IgD-negative memory B cell (primary cell): ENCODE results near the gene PLK5. TPM values are rescaled to one million over a fixed set of nuclear protein-coding genes. Genes with fewer than 3 reads are reported as not detected.
"Not testable (repeated sequence)": the region's sequence is repeated elsewhere in the genome, so short reads cannot be mapped to it uniquely, and the experiment has no call there.

Experiments
- H3K27ac Mint-ChIP-seq, 3 donors: one replicate each; pipeline ENCODE4 v1.8.0; 2020 to 2022; ENCODE audit warnings: mild to moderate bottlenecking in 3 of 3, mixed read lengths in 3 of 3, moderate library complexity in 1 of 3
- H3K27me3 Mint-ChIP-seq: one replicate; pipeline ENCODE4 v1.8.0; 2021; ENCODE audit warnings: mixed read lengths
- H3K36me3 Mint-ChIP-seq: one replicate; pipeline ENCODE4 v1.8.0; 2020; ENCODE audit warnings: mild to moderate bottlenecking, mixed read lengths
- H3K4me1 Mint-ChIP-seq, 3 donors: one replicate each; pipeline ENCODE4 v1.8.0; 2020 to 2022; ENCODE audit warnings: mixed read lengths in 3 of 3, mild to moderate bottlenecking in 1 of 3
- H3K4me3 Mint-ChIP-seq, 4 donors: one replicate each; pipeline ENCODE4 v1.8.0; 2020 to 2022; ENCODE audit warnings: mild to moderate bottlenecking in 4 of 4, mixed read lengths in 4 of 4, moderate library complexity in 3 of 4
- H3K9me3 Mint-ChIP-seq, 3 donors: one replicate each; pipeline ENCODE4 v1.8.0; 2020 to 2021; ENCODE audit warnings: mixed read lengths in 3 of 3, mild to moderate bottlenecking in 1 of 3
- polyA plus RNA-seq: library from polyadenylated mRNA; unstranded; fragments of 300-500 nt; fragmentation: Illumina TruSeq; gene quantifications from one replicate; pipeline ENCODE4 v1.2.3, GENCODE V29; 2021

The PLK5 gene
- polyA plus RNA-seq, 1 donor from 2014 or later, result not detected

- Mint-ChIP-seq H3K9me3 (peaks cover 0 to 1% (median 0%) of the 10 kb centered on the region in 3 donors), H3K36me3 (no peaks in the 10 kb centered on the region), H3K4me1 (no peaks in the 10 kb centered on the region), H3K4me3 (no peak overlapping the region), H3K27me3 (peaks cover 17% of the 10 kb centered on the region), H3K27ac (no peak overlapping the region)
These were observed 11.1 kb downstream of the PLK5 start for GRCh38 chr19:1534972-1535371.

- H3K4me1 Mint-ChIP-seq, H3K36me3 Mint-ChIP-seq, H3K4me3 Mint-ChIP-seq, H3K9me3 Mint-ChIP-seq: not testable (repeated sequence)
- Mint-ChIP-seq H3K27ac (peak overlapping the region in 1 of 3 donors; percentile 31), H3K27me3 (peaks cover 18% of the 10 kb centered on the region)
These were observed 11.8 kb downstream of the PLK5 start for GRCh38 chr19:1535699-1536098.

- H3K27me3 Mint-ChIP-seq, result peaks cover 26% of the 10 kb centered on the region
- no peaks in the 10 kb centered on the region for H3K36me3 Mint-ChIP-seq
- H3K4me1 Mint-ChIP-seq, result peaks cover 0 to 2% (median 0%) of the 10 kb centered on the region in 3 donors
- H3K27ac Mint-ChIP-seq, result no peak overlapping the region
- peaks cover 0 to 1% (median 0%) of the 10 kb centered on the region in 3 donors for H3K9me3 Mint-ChIP-seq
- no peak overlapping the region for H3K4me3 Mint-ChIP-seq
These were observed 15.1 kb downstream of the PLK5 start for GRCh38 chr19:1538978-1539377.

- H3K36me3 Mint-ChIP-seq, H3K4me1 Mint-ChIP-seq, H3K27ac Mint-ChIP-seq, H3K9me3 Mint-ChIP-seq, H3K4me3 Mint-ChIP-seq: not testable (repeated sequence)
- peaks cover 26% of the 10 kb centered on the region for H3K27me3 Mint-ChIP-seq
These were observed 15.9 kb downstream of the PLK5 start for GRCh38 chr19:1539749-1540148.

GRCh38 chr19:1540365-1540925 is 16.6 kb downstream of the PLK5 start:
- Mint-ChIP-seq H3K27me3 (peaks cover 26% of the 10 kb centered on the region), H3K36me3 (no peaks in the 10 kb centered on the region), H3K4me3 (no peak overlapping the region), H3K27ac (no peak overlapping the region), H3K9me3 (no peaks in the 10 kb centered on the region), H3K4me1 (peaks cover 0 to 2% (median 0%) of the 10 kb centered on the region in 3 donors)

- Mint-ChIP-seq H3K27me3 (peaks cover 10% of the 10 kb centered on the region), H3K9me3 (no peaks in the 10 kb centered on the region), H3K4me1 (peaks cover 0 to 3% (median 3%) of the 10 kb centered on the region in 3 donors), H3K27ac (no peak overlapping the region), H3K4me3 (no peak overlapping the region), H3K36me3 (no peaks in the 10 kb centered on the region)
These were observed 25.6 kb downstream of the PLK5 start for GRCh38 chr19:1549332-1549945.

GRCh38 chr19:1551068-1552040 is 27.5 kb downstream of the PLK5 start:
- no peak overlapping the region for H3K4me3 Mint-ChIP-seq
- H3K27ac Mint-ChIP-seq, result no peak overlapping the region
- H3K36me3 Mint-ChIP-seq, result no peaks in the 10 kb centered on the region
- H3K4me1 Mint-ChIP-seq, result peaks cover 0 to 3% (median 0%) of the 10 kb centered on the region in 3 donors
- peaks cover 6% of the 10 kb centered on the region for H3K27me3 Mint-ChIP-seq
- no peaks in the 10 kb centered on the region for H3K9me3 Mint-ChIP-seq

- Mint-ChIP-seq H3K4me1 (peaks cover 0 to 3% (median 0%) of the 10 kb centered on the region in 3 donors), H3K9me3 (no peaks in the 10 kb centered on the region), H3K4me3 (no peak overlapping the region), H3K27me3 (peaks cover 6% of the 10 kb centered on the region), H3K27ac (no peak overlapping the region), H3K36me3 (no peaks in the 10 kb centered on the region)
These were observed 29.5 kb downstream of the PLK5 start for GRCh38 chr19:1553415-1553814.

GRCh38 chr19:1554968-1555367 is 31.1 kb downstream of the PLK5 start:
- H3K4me1 Mint-ChIP-seq, result peaks cover 0 to 3% (median 0%) of the 10 kb centered on the region in 3 donors
- no peaks in the 10 kb centered on the region for H3K36me3 Mint-ChIP-seq
- peaks cover 6% of the 10 kb centered on the region for H3K27me3 Mint-ChIP-seq
- H3K9me3 Mint-ChIP-seq, result no peaks in the 10 kb centered on the region
- H3K4me3 Mint-ChIP-seq, result no peak overlapping the region
- H3K27ac Mint-ChIP-seq, result no peak overlapping the region

- H3K27ac Mint-ChIP-seq, result no peak overlapping the region
- H3K4me1 Mint-ChIP-seq, result peaks cover 0 to 3% (median 0%) of the 10 kb centered on the region in 3 donors
These were observed 31.9 kb downstream of the PLK5 start for GRCh38 chr19:1555487-1556389.

GRCh38 chr19:1556390-1557070 is 32.7 kb downstream of the PLK5 start:
- H3K36me3 Mint-ChIP-seq, result no peaks in the 10 kb centered on the region
- H3K27me3 Mint-ChIP-seq, result peaks cover 6% of the 10 kb centered on the region
- no peaks in the 10 kb centered on the region for H3K9me3 Mint-ChIP-seq
- no peak overlapping the region for H3K27ac Mint-ChIP-seq
- no peak overlapping the region for H3K4me3 Mint-ChIP-seq
- peaks cover 0 to 3% (median 0%) of the 10 kb centered on the region in 3 donors for H3K4me1 Mint-ChIP-seq

More at GRCh38 chr19:1555487-1556389, 31.9 kb downstream of the PLK5 start:
- Mint-ChIP-seq H3K9me3 (no peaks in the 10 kb centered on the region), H3K36me3 (no peaks in the 10 kb centered on the region), H3K4me3 (no peak overlapping the region), H3K27me3 (peaks cover 6% of the 10 kb centered on the region)

- Mint-ChIP-seq H3K36me3 (no peaks in the 10 kb centered on the region), H3K9me3 (no peaks in the 10 kb centered on the region), H3K4me3 (no peak overlapping the region), H3K27me3 (peaks cover 1% of the 10 kb centered on the region), H3K27ac (no peak overlapping the region), H3K4me1 (peaks cover 0 to 3% (median 0%) of the 10 kb centered on the region in 3 donors)
These were observed 34.7 kb downstream of the PLK5 start for GRCh38 chr19:1558552-1558951.

- no peaks in the 10 kb centered on the region for H3K36me3 Mint-ChIP-seq
- no peak overlapping the region for H3K4me3 Mint-ChIP-seq
- peak overlapping the region in 1 of 3 donors; percentile 83 for H3K27ac Mint-ChIP-seq
These were observed 36.5 kb downstream of the PLK5 start for GRCh38 chr19:1560286-1560882.

More at GRCh38 chr19:1560286-1560882, 36.5 kb downstream of the PLK5 start:
- peaks cover 0 to 3% (median 0%) of the 10 kb centered on the region in 3 donors for H3K4me1 Mint-ChIP-seq
- H3K9me3 Mint-ChIP-seq, result no peaks in the 10 kb centered on the region
- peaks cover 1% of the 10 kb centered on the region for H3K27me3 Mint-ChIP-seq
